GM10847 (cell line): ENCODE data around the gene ZNHIT2.

Experiments used
- POLR2A ChIP-seq: IDR thresholded peaks from 2 replicates; pipeline ENCODE4 v1.6.1; 2011; ENCODE audit not compliant: insufficient read length; ENCODE audit errors: extremely low read depth

Gene ZNHIT2

GRCh38 chr11:65117206-65118096 lies at the start of gene ZNHIT2:
Gene ZNHIT2, minus strand, starts transcription at chr11:65117701. Its CDS starts 48 bp downstream, at chr11:65117653.
- TF ChIP-seq POLR2A, result peak; percentile 79

- TF ChIP-seq POLR2A, result no peak
These were observed 49.4 kb upstream of the ZNHIT2 start for GRCh38 chr11:65166893-65167292.

- no peak for TF ChIP-seq POLR2A
These were observed 48.2 kb upstream of the ZNHIT2 start for GRCh38 chr11:65165410-65166317.

- no peak for TF ChIP-seq POLR2A
These were observed 46.2 kb upstream of the ZNHIT2 start for GRCh38 chr11:65163684-65164083.

- TF ChIP-seq POLR2A, result no peak
These were observed 43.1 kb upstream of the ZNHIT2 start for GRCh38 chr11:65160643-65161042.

GRCh38 chr11:65159012-65159411 lies 41.5 kb upstream of the ZNHIT2 start:
- TF ChIP-seq POLR2A, result no peak

- TF ChIP-seq POLR2A, result no peak
These were observed 39.8 kb upstream of the ZNHIT2 start for GRCh38 chr11:65157336-65157735.

- TF ChIP-seq POLR2A, result no peak
These were observed 39.4 kb upstream of the ZNHIT2 start for GRCh38 chr11:65156926-65157325.

- TF ChIP-seq POLR2A, result no peak
These were observed 38.8 kb upstream of the ZNHIT2 start for GRCh38 chr11:65156256-65156655.

GRCh38 chr11:65152122-65152521 lies 34.6 kb upstream of the ZNHIT2 start:
- TF ChIP-seq POLR2A, result no peak

- TF ChIP-seq POLR2A, result no peak
These were observed 33.9 kb upstream of the ZNHIT2 start for GRCh38 chr11:65151331-65151899.

- no peak for TF ChIP-seq POLR2A
These were observed 33.2 kb upstream of the ZNHIT2 start for GRCh38 chr11:65150509-65151299.

GRCh38 chr11:65148657-65149056 lies 31.2 kb upstream of the ZNHIT2 start:
- TF ChIP-seq POLR2A, result no peak

- TF ChIP-seq POLR2A, result no peak
These were observed 30.0 kb upstream of the ZNHIT2 start for GRCh38 chr11:65147352-65148075.
